Inflammatory macrophage treated with lipopolysaccharide for 1 hour (primary cell): ENCODE data around the gene MKNK1.

ENCODE experiments used
- DNase-seq, 2 donors: peaks; one replicate each; pipeline ENCODE4 v3.0.0-alpha.2; 2020 to 2022

MKNK1 gene

DNA sequence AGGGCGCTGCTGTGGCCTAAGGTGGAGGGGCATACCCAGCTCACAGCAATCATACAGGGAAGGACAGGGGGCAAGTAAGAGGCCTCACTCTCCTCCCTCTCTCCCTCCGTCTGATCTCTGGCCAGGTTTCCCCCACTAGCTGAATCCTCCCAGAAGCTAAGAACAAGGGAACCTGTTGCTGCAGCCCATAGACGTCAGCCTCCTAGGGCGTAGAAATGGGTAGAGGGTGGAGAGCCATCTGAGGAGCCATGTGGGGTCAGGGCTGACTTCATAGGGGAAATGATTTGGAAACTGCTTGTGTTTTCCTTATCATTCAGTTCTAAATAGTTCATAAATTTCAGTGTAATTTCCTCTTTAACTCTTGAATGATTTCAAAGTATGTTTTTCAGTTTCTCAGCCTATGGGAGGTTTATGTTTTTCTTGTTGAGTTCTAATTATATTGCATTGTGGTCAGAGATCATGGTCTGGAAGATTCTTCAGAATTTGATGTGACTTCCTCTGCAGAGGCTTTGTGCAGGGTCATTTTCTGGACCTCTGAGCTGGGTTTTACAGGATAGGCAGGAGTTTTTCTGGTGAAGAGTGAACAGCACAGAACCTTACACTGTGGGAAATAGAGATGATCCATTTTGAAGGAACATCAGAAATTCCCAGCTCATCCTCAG is 14.8 kb upstream of the MKNK1 start:
- DNase-seq = peak; percentile 33 to 48

DNA sequence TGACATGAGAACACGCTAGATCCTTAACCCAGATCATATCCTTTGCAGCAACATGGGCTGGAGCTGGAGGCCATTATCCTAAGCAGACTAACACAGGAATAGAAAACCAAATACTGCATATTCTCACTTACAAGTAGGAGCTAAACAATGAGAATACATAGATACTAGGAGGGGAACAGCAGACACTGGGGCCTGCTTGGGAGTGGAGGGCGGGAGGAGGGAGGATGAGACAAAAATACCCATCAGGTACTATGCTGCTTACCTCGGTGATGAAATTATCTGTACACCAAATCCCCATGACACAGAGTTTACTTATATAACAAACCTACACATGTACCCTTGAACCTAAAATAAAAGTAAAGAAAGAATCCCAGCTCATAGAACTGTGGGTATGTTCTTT is 13.8 kb upstream of the MKNK1 start:
- DNase-seq = no peak

DNA sequence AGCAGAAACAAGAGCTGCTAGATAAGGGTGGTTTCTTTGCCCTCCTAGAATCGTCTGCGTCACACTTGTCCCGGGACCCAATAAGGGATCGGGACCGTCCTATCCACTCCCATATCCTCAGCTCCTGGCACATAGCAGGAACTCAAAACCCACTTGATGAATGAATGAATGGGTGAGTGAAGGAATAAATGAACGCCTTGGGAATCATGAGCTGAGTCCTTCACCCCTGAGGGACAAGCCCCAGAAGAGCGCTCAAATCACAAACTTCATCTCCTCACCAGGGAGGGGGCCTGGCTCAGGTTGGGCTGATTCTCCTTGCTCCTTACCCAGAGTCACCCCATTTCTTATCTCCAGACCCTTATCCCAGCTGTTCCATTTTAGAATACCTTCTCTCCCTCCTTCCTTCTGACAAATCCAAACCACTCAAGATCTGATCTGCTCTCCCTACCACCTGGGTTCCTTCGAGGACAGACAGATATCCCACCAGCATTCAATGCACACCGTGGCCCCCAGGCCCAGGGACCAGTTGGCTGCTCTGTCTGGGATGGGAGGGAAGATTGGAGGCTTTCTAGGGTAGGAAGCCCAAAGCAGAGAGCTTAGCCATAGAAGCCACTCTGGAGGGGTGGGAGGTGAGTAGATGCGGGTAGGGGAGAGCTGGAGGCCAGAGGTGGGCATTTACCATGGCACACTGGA is 13.2 kb upstream of the MKNK1 start:
- DNase-seq = no peak

DNA sequence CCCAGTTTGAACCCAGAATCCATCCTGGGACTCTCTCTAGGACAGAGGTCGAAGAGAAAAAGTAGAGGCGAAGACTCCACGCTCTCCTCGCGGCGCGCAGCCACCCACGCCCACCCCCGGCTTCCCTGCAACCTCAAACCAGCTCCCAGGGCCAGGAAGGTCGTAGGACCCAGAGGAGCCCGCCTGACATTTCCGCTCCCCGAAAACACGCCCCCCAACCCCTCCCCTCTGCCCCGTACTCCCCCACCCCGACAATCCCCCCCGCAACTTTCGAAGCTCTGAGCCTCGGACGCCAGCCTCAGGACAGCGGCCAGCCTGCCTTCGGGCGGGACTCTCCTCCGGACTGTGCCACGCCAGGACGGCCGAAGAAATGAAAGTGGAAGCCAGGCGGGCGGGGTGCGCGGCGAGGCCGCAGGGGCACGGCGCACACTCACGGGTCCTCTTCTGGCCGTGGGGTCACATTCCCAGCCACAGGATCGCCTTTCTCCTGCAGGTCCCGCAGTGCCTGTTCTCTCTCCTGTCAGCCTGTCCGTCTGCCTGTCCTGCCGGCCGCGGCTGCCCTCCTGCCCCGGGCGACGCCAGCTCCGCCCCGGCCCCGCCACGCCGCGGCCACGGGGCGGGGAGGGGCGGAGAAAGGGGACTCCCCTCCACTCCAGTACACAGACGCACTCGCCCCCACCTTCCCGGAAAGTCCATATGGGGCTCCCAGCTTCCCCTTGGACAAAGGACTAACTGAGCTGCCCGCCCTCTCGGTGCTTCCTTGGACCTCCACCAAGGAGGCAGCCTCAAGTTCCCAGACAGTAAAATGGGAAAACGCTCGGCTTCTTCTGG is 12.4 kb upstream of the MKNK1 start, which contains the start of gene MOB3C:
MOB3C (minus strand) TSS at position 535 of the 831 bp plus-strand sequence. CDS start 3,490 bp downstream, outside the sequence.
- peak; percentile 87 for DNase-seq

DNA sequence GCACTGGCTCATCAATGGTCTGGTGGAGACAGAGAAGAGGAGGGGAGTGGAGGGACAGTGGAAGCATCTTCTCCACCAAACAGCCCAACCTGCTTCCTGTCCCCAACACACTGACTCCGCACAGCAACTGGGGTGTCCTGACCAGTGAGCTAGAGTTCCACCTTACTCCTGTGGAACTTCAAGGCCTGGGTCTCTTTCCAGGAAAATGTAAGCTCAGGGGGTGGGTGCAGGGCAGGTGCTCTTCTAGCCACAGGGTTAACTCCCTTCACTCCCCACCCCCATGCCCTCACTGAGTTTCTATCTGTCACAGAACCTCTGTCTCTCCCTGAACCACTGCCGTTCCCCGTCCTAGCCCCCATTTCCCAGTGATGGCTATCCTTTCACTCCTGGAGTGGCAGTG is 11.7 kb upstream of the MKNK1 start:
- DNase-seq = no peak

DNA sequence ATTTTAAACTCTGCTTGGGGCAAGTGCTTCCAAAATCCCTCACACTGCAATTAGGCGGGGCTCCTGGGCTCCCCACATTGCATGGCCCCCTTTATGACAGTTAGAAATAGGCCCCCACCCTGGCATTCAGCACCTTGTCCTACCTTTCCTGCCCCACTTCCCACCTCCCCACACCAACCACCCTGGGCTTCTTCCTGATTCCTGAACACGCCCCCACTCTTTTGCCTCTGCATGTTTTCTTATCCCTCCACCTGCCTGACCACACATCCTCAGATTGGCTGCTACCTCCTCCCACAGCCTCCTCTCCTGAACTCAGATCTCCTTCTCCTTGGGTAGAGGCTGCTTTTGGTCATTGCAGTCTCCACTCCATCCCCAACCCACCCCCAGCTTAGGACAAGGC is 11.0 kb upstream of the MKNK1 start:
- no peak for DNase-seq

DNA sequence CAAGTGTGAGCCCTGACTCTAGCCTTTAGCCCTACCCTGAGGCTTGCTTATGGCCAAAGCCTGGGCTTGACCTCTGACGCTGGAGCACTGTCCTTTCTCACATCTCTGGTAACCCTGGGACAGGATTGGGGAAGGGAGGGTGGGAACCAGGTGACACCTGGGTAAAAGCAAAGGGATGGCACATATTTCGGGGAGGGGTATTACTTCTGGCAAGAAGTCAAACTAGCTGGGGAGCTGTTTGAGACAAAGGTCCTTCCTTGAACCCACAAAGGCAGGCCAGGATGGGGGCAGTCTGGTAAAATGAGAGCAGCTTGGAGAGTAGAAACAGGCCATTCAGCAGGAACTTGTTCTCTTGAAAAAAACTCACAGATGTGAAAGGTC is 10.5 kb upstream of the MKNK1 start:
- DNase-seq = no peak

DNA sequence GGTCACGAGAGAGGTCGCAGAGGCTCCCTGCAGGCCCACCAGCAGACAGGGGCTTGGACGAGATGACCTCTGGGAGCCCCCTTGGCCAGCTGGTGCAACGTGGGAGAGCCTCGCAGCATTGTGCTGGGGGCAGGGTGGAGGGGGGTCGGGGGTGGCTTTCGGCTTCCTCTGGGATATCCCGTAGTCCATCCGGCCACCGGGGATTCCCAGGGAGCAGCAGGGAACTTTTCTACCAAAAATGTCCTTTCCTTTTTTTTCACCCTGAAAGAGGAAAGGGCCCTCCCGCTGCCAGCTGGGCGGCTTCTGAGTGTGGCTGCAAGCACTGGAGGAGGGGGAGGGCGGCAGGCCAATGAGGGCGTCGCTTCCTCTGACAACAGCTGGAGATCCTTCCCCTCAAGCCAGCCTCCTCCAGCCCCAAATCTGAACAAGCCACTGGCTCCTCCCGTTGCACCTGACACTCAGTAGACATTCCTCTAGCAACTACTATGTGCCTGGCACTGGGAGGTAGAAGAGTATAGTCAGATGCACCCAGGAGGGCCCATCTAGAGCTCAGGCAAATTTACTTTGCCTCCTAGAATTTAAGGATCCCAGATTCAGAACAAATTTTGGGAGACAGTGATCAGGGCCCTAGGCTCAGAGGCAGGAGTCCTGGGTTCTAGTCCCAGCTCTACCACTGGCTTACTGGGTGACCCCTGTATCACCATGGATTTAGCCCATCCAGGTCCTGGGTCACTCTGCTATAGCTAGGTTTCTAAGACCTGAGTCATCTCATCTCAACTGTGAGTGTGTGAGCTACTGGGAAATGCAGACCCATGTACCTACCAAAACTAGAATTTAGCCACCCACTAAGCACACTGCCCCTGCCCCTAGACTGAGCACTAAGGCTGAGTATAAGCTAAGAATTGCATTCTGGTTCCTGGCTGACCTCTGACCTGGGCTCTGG is 9.9 kb upstream of the MKNK1 start:
- DNase-seq = peak; percentile 85 to 91

DNA sequence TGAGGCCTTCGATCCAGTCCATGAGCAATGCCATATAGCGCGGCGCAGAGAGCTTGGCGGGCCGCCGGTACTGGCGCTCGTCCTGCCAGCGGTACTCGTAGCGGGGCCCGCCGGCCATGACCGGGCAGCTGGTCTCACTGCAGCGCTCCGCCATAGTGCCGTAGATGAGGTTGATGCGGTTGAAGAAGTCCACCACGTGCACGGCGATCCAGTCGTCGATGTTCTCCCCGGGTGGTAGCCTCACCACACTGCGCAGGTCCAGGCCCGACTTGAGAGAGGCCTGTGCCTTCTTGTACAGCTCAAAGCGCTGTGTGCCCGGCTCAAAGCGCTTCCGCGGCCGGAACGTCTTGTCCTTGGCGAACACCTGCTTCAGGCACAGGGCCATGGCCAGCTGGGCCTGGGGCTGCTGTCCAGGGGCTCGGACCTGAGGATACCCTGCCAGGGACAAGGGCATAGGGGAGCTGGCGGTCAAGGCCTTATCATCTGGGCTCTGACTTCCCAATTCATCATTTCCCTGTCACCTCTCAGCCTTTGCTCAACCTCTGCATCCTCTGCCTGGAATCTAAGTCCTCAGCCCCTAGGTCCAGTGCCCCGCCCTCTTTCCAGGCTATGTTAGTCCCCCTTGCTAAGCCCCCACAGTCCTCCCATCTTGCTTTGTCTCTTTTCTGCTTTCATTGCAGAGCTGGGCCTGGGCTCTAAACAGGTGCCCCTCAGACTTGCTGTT is 9.0 kb upstream of the MKNK1 start:
- peak in 1 of 2 donors; percentile 15 for DNase-seq

DNA sequence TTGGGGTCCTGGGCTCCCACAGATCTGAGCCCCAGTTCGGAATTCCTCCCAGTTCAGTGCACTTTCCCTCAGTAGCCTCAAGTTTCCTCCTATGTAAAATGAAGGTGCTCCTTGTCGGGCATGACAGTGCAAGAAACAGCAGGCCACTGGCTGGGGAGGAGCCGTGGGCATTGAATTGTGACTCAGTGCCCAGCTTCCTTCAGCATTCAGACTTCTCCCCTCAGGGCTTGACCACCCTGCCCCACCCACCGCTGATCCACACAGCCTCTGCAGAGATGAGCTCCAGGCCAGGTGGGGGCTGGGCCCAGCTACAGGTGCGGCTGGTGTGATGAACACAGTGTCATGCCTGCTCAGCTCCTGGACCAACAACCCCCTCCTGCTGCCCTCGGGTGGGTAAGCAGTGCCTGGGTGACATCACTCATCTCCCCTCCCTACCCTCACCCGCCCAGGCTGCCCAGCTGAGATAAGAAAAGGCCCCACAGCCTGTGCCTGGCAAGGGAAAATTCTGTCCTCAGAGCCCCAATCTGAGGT is 7.7 kb upstream of the MKNK1 start:
- DNase-seq = peak; percentile 55 to 61

DNA sequence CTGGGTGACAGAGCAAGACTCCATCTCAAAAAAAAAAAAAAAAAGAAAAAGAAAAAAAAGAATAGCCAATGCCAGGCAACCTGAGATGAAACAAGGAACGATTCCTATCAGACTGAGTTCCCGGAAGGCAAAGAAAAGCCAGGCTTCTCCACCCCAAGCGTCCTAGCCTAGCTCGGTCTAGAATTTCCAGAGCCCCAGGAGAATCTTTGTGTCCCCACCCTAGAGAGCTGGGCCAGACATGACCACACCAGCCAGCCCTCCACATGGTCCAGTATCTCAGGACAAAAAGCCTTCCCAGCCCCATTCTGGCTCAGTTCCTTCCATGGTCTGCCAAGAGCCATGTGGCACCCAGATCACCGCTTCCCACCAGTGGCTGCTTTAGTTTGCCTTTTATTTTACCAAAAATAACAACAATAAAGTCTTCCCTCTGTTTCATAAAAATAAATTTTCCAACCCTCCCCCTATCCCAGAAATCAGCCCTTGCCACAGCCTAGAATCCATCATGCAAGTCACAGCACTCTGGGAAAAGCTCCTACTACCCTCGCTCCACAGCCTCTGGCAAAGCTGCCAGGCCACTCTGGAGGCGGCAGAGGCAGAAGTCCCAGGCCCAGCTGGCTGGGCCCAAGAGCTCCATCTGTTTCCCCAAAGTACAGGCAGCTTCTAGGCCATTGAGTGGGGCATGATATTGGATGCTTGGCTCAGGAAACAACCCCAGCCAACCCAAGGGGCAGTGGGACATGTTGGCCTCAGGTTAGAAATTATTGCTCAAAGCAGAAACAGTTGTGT is 3.5 kb upstream of the MKNK1 start:
- DNase-seq = no peak

DNA sequence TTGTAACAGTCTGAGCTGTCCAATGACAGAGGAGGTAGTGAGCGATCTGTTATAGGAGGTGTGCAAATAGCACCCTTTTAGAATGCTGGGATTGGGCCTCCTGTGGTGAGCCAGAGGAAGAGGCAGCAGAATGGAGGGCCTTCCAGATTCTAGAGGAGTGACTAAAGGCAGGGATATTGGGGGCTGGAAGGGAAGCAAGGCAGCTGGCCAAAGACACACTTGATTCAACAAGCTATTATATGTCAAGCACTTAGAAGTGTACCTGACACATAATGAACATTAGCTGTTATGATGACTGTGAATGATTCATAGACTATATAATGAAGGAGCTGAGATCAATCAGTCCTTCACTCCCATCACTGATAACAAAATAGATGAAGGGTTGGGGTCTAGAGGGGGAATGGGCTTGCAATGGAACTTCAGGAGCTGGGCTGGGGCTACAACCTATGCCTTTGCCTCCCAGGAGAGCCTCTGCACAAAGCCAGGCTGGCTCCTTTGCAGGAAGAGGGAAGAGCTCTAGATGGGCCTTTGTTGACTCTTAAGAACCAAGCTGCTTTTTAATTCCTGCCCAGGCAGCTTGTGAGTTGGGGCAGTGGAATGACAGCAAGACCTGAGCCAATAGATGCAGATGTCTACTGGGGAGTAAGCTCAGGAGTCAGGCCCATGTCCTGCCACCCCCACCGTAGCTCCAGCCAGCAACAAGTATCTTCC is 2.3 kb upstream of the MKNK1 start:
- DNase-seq = no peak

DNA sequence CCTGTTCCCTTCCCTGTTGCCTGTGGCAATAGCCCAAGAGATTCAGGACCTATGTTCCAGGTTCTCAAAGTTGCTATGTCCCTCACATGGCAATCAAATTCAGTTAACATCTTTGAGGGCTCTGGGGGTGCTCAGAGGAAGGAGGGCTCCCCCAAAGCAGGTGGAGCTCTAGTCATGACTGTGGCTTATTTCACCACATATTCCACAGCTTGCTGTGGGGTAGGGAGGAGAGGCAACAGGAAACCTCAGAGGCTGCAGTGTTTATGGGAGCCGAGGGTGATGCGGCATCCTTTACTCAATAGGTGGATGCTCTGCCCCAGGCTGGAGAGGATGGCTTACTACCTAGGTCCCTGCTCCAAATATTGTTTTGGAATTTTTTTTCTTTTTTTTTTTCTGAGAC is 1.2 kb upstream of the MKNK1 start:
- DNase-seq = no peak

DNA sequence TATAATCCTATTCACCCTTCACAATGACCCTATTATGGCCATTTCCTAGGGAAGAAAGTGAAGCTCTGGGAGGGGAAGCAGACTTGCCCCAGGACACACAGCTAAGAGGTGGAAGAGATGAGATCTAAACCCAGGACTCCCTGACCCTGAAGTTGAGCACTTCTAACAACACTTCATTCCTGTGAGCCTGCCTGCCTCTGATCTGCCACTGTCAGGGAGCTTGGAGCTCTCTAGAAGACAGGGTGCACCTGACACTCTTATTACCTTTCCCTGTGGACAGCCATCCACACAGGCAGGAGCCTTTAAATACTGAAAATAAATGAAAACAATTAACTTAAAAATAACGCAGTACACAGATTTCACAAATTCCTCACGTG is 599 bp downstream of the MKNK1 start:
- DNase-seq = no peak

DNA sequence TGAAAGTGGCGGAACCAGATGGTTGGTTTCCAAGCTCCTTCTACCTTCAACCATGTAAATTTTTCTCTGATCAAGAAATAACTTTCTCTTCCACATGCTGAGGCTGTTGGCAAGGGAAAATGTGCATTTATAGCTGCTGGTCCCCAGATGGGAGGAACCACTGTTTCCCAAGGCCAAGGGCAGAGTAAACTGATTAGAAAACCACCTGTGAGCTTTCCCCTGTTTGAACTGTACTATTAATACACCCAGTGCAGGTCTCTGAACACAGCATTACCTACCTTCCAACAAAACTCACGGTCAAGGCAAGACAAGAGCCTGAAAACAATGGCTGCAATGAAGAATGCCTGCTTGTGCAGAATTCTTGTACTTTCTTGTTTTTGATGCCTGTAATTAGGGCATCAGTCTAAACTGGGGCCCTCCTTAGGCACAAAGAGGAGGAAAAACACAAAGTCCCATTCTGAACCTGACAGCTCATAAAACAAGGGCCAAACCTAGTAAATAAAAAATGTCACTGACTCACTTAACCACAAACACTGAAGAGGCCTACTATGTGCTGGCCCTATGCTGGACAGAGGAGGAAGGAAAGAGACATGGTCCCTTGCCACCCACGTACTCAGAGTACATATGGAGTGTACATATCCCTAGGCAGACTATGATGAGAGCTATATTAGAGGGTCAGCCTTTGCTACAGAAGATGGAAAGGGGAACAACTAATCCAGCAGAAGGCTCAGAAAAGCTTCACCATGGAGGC is 2.6 kb downstream of the MKNK1 start:
- DNase-seq = no peak

DNA sequence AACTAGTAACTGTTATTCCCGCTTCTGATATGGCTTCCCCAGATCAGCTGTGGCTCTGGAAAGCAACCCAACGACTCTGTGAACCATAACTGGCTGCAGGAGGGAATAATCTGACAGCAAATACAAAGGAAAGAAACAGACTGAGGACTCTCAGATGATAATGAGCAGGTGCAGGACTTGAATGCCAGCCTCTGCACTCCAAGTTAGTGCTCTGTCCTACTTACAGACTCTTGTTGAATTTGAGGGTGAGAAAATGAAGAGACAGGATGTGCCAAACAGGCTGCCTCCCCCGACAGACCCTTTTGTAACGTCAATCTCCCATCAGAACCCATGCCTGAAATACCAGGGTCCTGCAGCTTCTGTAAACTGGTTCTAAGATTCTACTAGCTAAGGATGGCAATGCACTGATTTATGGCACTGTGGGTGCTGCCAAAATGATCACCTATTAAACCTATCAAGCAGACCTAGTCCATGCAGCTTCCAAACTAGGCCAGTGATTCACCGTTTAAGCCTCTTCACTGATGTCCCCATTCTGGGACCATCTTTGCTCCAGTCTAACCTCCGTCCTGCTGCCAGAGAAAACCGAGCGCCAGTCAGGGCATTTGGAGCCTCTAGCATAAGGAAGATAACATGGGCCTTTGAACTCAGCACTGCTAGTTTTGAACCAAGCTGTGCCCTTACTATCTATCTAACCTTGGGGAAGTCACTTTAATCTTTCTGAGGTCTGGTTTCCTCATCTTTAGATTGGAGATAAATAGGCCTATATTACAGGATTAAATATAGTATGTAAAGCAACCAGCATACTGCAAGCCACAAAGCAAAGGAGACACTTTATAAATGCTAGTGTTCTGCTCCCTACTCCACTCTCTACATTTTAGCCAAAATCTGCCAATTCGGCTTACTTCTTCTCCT is 4.8 kb downstream of the MKNK1 start:
- no peak for DNase-seq

DNA sequence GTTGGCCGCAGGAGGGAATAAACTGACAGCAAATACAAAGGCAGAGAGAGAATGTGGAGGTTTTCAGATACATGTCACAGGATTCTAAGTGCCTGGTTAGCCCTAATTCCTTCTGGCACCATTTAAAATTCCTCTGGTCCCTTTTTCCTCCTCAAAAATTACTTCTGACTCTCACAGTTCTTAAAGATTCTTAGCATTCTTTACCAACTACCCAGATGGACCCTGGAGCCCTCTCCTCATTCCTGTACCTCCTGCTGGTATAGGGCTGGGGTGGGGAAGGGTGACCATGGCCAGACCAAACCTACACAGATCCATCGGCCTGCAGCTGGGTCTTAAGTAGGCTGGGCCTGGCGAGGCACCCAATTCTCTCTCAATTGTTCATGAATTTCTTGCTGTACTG is 7.2 kb downstream of the MKNK1 start:
- DNase-seq = no peak

DNA sequence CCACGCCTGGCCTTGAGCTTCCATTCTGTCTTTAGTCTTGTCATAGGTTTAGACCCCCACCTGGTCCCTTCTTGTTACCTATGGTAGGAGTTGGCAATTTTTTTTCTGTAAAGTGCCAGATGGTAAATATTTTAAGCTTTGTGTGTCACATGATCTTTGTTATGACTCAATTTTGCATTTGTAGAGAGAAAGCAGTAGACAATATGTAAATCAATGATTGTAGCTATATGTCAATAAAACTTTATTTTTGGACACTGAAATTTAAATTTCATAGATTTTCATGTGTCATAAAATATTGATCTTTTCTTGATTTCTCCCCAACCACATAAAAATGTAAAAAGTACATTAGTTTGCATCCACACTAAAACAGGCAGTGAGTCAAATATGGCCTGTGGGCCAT is 8.0 kb downstream of the MKNK1 start:
- DNase-seq = no peak
